HL-60 (cell line): ENCODE measurements around the gene PTPRG.

ENCODE experiments used
- DNase-seq, 2 experiments: peaks; one replicate each; pipeline ENCODE4 v3.0.0-alpha.2; 2010 to 2020; ENCODE audit warnings: low read depth in 1 of 2, low spot score in 1 of 2
- H3K27ac ChIP-seq: fragments of 250-450 bp; sonication (Bioruptor Pico); replicated peaks from 2 replicates; pipeline ENCODE4 v1.5.1; 2020; ENCODE audit warnings: mild to moderate bottlenecking, moderate library complexity
- H3K27me3 ChIP-seq: fragments of 250-450 bp; sonication (Bioruptor Pico); 2 replicates; pipeline ENCODE4 v1.5.1; 2021; ENCODE audit warnings: mild to moderate bottlenecking, moderate library complexity; ENCODE audit not compliant: insufficient read depth, poor library complexity, severe bottlenecking
- H3K4me3 ChIP-seq: replicated peaks from 2 replicates; pipeline ENCODE4 v1.5.1; 2011; ENCODE audit warnings: mild to moderate bottlenecking, control low read depth, low read length; ENCODE audit not compliant: insufficient read depth
- GABPA ChIP-seq: IDR thresholded peaks from 2 replicates; pipeline ENCODE4 v1.6.1; 2012; ENCODE audit warnings: low read depth
- POLR2AphosphoS5 ChIP-seq: IDR thresholded peaks from 2 replicates; pipeline ENCODE4 v1.6.1; 2012; ENCODE audit warnings: low read depth
- REST ChIP-seq: IDR thresholded peaks from 2 replicates; pipeline ENCODE4 v1.6.1; 2012; ENCODE audit warnings: low read depth; ENCODE audit not compliant: insufficient replicate concordance
- SPI1 ChIP-seq: IDR thresholded peaks from 2 replicates; pipeline ENCODE4 v1.6.1; 2012; ENCODE audit warnings: low read depth, mild to moderate bottlenecking, borderline replicate concordance
- TF ChIP-seq, protein P1 (sequence below): IDR thresholded peaks from one replicate; pipeline ENCODE4 v1.5.1; 2011; ENCODE audit warnings: low read length, control low read depth, inconsistent platforms; ENCODE audit not compliant: insufficient read depth

Gene PTPRG

DNA sequence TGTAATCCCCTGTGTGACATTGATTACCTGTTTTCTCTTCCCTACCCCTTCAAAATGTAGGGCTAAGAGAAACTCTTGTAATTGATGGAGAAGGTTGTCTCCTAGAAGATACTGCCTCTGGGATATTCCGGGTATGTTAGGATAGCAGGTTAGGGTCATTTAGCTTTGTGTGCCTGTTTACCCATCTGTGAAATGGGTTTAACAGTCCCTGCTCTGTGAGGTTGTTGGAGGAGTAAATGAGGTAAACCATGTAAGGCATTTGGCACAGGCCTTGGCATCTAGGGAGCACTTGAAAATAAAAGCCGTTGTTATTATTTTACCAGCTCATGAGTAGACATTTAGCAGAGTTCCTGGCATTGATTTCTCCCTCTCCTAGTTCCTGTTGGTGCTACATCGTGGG, 16.4 kb downstream of the PTPRG start:
- DNase-seq, result no peak
- no peak overlapping the region for H3K4me3 ChIP-seq
- H3K27me3 ChIP-seq, result no peaks in the 10 kb centered on the region
- TF ChIP-seq, protein P1, sequence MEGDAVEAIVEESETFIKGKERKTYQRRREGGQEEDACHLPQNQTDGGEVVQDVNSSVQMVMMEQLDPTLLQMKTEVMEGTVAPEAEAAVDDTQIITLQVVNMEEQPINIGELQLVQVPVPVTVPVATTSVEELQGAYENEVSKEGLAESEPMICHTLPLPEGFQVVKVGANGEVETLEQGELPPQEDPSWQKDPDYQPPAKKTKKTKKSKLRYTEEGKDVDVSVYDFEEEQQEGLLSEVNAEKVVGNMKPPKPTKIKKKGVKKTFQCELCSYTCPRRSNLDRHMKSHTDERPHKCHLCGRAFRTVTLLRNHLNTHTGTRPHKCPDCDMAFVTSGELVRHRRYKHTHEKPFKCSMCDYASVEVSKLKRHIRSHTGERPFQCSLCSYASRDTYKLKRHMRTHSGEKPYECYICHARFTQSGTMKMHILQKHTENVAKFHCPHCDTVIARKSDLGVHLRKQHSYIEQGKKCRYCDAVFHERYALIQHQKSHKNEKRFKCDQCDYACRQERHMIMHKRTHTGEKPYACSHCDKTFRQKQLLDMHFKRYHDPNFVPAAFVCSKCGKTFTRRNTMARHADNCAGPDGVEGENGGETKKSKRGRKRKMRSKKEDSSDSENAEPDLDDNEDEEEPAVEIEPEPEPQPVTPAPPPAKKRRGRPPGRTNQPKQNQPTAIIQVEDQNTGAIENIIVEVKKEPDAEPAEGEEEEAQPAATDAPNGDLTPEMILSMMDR, result no peak
- TF ChIP-seq POLR2AphosphoS5 (no peak), SPI1 (no peak), REST (no peak), GABPA (no peak)
- no peak overlapping the region for H3K27ac ChIP-seq

GRCh38 chr3:61578667-61579367, 17.4 kb downstream of the PTPRG start:
- TF ChIP-seq SPI1 (no peak), GABPA (no peak), POLR2AphosphoS5 (no peak), REST (no peak)
- TF ChIP-seq, protein P1, result no peak
- no peaks in the 10 kb centered on the region for H3K27me3 ChIP-seq
- no peak overlapping the region for H3K27ac ChIP-seq
- no peak overlapping the region for H3K4me3 ChIP-seq
- DNase-seq, result no peak

GRCh38 chr3:61579685-61580084, 18.3 kb downstream of the PTPRG start:
- Histone ChIP-seq H3K4me3 (no peak overlapping the region), H3K27ac (no peak overlapping the region), H3K27me3 (no peaks in the 10 kb centered on the region)
- TF ChIP-seq POLR2AphosphoS5, result no peak
- no peak for TF ChIP-seq GABPA
- no peak for TF ChIP-seq SPI1
- TF ChIP-seq, protein P1, result no peak
- no peak for TF ChIP-seq REST
- DNase-seq, result no peak
